ENCODE data around the gene VWA2.

Gene VWA2

GRCh38 chr10:114276671-114277070 lies 37.6 kb downstream of the VWA2 start:
- DNase-seq: no peak

- no peak for DNase-seq
These were observed 39.3 kb downstream of the VWA2 start for GRCh38 chr10:114278140-114278883.

- DNase-seq: no peak
These were observed 39.8 kb downstream of the VWA2 start for GRCh38 chr10:114278884-114279191.

- DNase-seq: no peak
These were observed 40.2 kb downstream of the VWA2 start for GRCh38 chr10:114279289-114279688.

GRCh38 chr10:114279901-114280644 lies 41.0 kb downstream of the VWA2 start:
- no peak for DNase-seq

GRCh38 chr10:114281006-114281405 lies 42.0 kb downstream of the VWA2 start:
- no peak for DNase-seq

- peak; percentile 20 for DNase-seq
These were observed 42.4 kb downstream of the VWA2 start for GRCh38 chr10:114281461-114281860.

GRCh38 chr10:114282526-114282925 lies 43.5 kb downstream of the VWA2 start:
- DNase-seq: no peak

- DNase-seq: no peak
These were observed 44.0 kb downstream of the VWA2 start for GRCh38 chr10:114283091-114283490.

GRCh38 chr10:114283535-114284234 lies 44.6 kb downstream of the VWA2 start:
- no peak for DNase-seq

- DNase-seq: no peak
These were observed 45.5 kb downstream of the VWA2 start for GRCh38 chr10:114284346-114285071.

GRCh38 chr10:114285961-114286441 lies 46.9 kb downstream of the VWA2 start:
- no peak for DNase-seq

GRCh38 chr10:114286921-114287320 lies 47.9 kb downstream of the VWA2 start:
- DNase-seq: no peak

GRCh38 chr10:114288424-114289095 lies 49.5 kb downstream of the VWA2 start:
- no peak for DNase-seq

- DNase-seq: no peak
These were observed 50.0 kb downstream of the VWA2 start for GRCh38 chr10:114289096-114289436.

- DNase-seq: no peak
These were observed 51.0 kb downstream of the VWA2 start for GRCh38 chr10:114290038-114290437.

GRCh38 chr10:114291076-114291475 lies 52.0 kb downstream of the VWA2 start:
- no peak for DNase-seq

GRCh38 chr10:114291516-114291915 lies 52.5 kb downstream of the VWA2 start:
- no peak for DNase-seq

GRCh38 chr10:114293075-114293474 lies 54.0 kb downstream of the VWA2 start:
- no peak for DNase-seq

GRCh38 chr10:114294549-114294948 lies 55.5 kb downstream of the VWA2 start:
- DNase-seq: no peak

- peak; percentile 17 for DNase-seq
These were observed 56.3 kb downstream of the VWA2 start for GRCh38 chr10:114295393-114295792.

- DNase-seq: no peak
These were observed 58.2 kb downstream of the VWA2 start for GRCh38 chr10:114297136-114297705.

All from DMS53 (cell line).